Limb (tissue), 2 donors: ENCODE measurements around the gene ACLY.
A peak's percentile ranks its signal among the peaks of the same experiment; 100 is the strongest.
"Not testable (repeated sequence)": the region's sequence is repeated elsewhere in the genome, so short reads cannot be mapped to it uniquely, and the experiment has no call there.

Source experiments
- DNase-seq, 2 donors: peaks; one replicate each; pipeline ENCODE4 v3.0.0-alpha.2; 2016; ENCODE audit errors: extremely low spot score in 2 of 2

ACLY gene

DNA sequence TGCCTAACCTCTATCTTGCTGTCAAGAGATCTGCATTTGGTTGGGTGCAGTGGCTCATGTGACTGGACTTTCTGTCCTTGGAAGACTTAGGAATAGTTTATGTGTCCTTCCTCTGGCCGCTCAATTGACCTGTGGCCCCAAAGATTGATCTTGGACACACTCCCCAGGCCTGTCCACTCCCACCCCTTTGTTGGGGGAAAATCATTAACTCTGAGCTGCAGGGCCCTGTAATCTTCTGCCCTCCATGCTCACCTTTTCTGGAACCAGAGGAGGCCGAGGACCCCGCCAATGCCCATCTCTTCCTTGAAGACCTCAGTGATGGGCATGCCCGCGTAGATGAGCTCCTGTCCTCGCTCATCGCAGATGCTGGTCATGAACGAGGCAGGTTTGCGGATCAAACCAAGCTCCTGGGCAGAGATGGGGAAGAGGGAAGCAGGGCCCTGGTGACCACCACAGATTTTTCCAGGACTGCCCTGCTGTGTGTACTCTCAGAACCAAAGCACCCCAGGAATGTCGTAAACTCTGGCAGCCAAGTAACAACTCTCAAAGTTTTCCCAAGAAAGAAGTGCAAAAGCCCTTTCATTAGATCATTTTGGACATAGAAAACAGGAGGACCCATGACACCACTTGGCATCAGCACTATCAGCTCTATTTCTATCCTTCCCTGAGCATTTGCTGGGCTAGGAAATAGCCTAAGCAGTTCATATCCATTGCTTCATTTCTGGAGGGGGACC is 45.0 kb downstream of the ACLY start:
- DNase-seq, result no peak

DNA sequence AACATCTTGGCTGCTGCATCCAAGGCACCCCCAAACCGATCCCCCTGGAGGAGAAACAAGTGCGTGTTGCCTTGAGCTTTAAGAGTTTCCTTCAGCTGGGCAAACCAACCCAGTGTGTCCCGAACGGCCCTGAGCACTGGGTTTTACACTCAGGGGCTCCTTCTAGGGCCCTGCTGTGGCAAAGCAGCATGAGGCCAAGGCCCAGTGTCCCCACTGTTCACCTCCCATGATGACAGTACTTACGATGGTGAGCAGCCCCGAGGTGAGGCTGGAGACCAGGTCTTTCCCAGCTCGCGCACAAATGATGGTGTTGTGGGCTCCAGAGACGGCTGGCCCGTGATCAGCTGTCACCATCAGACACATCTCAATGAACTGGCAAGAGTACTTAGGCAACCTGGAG is 47.0 kb downstream of the ACLY start:
- DNase-seq, result no peak

DNA sequence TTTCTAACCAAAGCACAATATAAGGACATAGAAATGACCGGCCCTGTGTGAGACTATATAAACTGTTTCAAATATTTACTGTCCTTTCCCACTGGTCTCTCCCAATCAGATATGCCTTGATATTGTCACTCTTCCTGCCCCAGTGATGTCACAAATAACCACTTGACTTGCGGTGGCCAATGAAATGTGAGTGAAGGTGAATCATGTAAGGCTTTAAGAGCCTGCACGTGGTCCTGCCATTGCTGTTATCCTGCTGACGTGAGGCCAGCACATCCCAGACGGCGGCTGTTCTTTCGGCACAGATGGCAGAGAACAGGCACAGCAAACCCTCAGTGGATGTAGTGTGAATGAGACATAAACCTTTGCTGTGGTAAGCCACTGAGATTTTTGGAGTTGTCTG is 48.1 kb downstream of the ACLY start:
- no peak for DNase-seq

DNA sequence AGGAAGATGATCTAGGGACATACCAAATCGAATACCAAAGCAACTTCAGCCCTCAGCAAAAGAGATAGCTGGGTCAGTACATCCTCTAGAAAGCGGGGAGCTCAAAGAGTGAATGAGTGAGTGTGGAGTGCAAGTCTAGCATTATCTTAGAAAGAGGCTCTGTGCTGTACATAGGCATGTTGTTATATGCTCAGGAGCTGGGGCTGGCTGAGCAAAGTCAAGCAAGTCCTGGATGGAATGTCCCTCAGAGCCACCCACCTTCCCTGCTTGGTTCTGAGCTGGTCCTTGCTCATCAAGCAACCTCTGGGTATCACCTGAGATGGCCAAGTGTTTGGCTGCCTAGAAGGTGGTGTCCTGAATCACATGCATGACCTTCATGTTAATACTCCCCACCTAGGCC is 48.7 kb downstream of the ACLY start:
- DNase-seq, result no peak

DNA sequence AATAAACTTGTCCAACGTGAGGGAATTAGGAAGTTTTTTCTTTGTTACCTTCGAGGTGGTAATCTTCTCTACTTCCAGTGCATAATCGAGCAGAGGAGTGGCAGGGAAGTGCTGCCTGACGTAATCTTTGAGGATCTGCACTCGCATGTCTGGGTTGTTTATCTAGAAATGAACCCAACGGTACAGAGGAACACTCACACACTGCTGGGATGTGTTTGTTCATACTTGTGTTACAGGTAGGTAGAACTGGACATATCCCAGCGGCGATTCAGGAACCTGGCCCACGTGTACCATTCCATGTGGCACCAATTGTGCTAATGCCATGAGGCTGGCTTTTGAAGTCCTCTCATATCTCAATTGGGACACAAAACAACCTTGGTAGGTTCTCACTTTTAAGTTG is 49.3 kb downstream of the ACLY start:
- DNase-seq, result no peak

DNA sequence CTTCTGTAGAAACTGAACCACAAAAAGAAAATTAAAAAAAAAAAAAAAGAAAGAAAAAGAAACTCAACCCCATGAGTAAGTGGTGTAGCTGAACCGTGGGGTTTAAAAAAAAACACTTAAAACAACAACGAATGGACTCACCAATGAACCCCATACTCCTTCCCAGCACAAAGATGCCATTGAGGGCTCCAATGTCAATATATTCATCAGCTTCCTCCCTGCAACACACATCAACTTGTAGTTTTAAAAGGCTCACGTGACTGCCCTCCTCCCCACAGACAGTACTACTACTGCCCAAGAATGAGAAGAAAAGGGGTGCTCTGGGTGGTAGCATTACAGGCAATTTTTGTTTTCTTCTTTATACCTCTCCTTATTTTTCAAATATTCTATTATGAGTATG is 50.2 kb downstream of the ACLY start:
- no peak for DNase-seq

DNA sequence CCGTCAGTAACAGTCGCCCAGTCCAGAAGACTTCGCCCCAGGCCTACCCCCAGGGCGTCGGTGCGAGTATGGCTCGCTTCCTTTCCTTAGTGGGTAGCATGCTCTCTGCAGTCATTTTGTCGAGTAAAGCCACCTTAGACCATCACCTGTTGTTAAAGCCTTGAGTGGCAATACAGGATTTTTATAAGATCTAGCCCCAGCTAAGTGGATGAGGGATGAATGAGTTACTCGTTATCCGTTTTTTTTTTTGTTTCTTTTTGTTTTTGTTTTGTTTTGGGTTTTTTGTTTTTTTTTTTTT is 53.2 kb downstream of the ACLY start:
- no peak for DNase-seq

DNA sequence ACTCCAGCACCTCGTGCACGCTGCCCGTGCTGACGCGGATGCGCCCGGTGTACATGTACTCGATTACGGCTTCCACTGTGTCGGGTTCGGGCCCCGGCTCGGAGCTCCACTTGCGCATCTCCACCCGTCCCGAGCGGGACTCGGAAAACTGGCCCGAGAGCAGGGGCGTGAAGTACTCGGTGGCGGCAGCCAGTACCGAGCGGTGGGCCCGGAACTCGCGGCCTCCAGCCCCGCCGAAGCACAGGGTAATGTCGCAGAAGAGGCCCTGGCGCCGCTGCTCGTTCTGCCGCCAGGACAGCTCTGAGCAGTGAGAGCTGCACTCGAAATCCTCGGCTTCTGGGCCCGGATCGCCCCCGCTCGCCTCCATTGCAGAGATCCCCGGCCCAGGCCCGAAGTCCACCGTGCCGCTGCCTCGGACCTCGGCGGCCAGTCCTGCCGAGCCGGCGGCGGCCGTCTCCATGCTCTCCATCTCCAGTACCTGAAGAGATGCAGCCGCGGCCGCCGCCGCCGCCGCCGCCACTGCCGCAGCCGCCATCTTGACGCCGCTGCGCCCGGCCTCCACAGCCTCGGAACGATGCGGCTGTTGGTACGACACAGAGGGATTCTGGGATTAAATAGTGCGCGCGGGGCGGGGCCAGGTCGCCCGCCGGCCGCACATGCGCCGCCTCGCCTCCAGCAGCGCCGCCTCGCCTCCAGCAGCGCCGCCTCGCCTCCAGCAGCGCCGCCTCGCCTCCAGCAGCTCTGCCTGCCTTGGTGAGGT is 53.7 kb downstream of the ACLY start, which contains the start of gene KLHL11:
Gene KLHL11, minus strand, starts transcription at position 588 of the 760 bp plus-strand sequence. Its CDS starts 53 bp downstream, at position 535.
- peak; percentile 91 to 93 for DNase-seq

DNA sequence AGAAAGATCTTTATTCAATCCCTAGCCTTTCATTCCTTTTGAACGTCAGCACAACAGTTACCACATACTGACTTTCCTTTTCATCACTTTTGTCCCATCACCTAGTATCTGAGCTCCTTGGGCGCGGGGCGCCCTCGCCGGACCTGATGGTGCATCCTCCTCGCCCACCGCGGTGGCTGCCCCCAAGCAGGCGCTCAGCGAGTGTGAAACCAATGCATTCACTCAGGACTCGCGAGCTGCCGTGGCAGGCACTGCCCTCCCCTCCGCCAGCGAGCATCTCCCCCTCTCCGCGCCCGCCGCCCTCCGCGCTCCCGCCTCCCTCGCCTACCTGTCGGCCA is 54.3 kb downstream of the ACLY start:
- no peak for DNase-seq

DNA sequence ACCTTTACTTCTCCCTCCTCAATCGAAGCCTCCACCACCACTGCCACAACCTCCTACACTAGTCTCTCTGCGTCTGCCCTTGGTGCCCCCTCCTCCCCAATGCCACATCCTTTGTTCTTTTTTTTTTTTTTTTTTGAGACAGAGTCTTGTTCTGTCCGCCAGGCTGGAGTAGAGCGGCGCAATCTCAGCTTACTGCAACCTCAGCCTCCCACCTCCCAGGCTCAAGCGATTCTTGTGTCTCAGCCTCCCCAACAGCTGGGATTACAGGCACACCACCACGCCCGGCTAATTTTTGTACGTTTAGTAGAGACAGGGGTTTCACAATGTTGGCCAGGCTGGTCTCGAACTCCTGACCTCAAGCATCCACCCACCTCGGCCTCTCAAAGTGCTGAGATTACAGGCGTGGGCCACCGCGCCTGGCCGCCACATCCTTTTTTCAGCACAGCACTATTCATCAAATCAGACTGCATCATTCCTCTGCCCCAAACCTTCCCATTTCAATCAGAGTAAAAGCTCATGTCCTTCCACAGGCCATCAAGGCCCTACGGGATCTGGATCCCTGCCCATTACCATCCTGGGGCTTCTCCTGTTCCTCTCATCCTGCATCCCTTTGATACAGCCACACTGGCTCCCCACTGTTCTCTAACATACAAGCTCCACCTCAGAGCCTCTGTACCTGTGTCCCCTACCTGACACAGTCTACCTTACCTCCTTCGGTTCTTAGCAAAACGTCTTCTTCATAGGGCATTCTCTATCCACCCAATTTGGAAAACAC is 55.5 kb downstream of the ACLY start:
- DNase-seq, result no peak

DNA sequence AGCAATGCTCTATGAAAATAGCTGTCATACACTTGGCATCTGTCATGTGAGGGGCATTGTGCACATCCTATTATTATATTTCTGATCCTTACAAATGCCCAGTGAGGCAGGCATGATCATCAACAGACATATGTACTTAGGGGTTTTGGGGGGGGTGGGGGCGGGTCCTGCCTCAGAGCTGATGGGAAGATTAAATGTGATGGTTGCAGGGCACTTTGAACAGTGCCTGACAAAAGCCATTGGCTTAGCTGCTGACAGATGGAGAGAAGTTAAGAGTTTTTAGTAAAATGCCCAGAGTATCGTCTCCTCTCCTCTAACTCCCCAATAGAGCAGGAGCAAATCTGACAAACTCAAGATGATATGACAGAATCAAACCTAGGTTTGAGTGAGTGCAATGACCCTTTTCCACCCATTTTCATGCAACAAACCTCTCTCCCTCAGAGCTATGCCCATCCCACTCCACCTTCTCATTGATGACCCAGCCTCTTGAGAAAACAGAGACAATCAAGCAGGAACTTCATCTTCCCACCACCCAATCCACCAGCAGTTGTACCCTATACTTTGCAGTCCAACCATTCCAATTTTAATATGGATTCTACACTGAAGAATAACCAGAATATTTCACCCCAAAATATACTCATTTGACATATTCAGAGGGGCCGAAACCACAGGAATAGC is 58.4 kb downstream of the ACLY start:
- DNase-seq, result no peak

DNA sequence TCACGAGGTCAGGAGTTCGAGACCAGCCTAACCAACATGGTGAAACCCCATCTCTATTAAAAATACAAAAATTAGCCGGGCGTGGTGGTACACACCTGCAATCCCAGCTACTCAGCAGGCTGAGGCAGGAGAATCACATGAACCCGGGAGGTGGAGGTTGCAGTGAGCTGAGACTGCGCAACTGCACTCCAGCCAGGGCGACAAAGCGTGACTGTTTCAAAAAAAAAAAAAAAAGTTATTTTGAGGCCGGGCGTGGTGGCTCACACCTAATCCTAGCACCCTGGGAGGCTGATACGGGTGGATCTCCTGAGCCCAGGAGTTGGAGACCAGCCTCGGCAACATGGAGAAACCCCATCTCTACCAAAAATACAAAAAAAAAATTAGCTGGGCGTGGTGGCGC is 67.4 kb downstream of the ACLY start:
- not testable (repeated sequence) for DNase-seq

DNA sequence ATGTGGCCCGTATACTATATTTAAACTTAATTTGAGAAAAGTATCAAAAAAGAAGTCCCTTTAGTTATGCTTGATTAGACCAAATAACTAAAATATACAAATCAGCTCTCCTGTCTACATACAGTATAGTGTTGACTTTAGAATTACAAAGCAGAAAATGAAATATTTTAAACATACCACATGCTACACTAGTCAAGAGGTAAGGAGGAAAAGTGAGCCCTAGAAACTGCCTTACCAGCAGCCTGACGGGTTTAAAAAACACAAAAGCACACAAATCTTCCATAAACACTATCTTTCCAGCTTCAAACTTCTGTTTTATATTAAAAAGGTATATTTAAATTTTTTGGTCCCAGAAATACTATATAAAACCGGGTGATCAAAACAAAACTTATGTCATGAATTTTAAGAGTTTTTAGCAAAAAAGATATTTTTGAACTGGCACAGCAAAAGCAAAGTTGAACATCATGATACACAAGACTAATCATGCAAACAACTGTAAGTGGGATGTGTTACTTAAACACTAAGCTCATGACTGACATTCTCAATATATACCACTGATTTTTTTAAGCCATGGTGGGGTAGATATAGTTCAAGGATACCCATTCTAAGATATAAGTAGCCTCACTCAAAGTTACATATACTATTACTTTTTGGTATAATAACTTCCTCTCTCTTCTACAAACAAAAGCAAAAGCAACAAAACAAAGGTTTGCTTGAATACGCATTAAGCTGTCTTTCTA is 69.3 kb downstream of the ACLY start:
- DNase-seq, result no peak

DNA sequence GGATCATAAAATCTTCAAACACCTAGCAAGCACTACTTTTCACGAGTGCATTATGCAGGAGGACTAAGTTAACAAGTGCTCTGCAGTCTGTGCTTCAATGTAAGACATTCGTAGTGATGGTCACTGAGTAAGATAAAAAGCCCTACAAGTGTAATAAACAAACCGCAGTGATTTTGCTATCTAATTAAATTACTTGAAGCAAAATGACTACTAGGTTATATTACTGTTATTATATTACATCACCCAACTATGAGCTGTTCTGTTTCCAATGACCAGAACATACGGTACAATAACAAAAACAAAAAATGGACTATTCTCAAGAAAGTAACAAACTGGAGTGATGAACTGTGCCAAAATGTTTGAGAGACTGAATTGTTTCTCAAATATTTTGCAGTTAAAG is 70.0 kb downstream of the ACLY start:
- no peak for DNase-seq

DNA sequence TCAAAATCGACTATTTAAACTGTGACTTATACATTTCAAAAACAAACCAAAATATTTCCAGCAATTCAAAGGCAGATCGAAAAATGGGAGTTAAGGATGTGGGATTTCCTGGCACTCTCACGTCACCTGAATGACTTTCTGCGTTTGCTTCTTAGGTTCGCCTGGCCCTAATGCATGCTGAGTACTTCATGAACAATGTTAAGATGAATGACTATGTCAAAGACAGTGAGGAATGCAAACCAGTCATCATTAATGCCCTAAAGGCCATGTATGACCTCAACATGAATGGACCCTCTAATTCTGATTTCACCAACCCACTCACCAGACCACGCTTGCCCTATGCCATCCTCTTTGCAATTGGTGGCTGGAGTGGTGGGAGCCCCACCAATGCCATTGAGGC is 73.8 kb downstream of the ACLY start:
- DNase-seq, result no peak

DNA sequence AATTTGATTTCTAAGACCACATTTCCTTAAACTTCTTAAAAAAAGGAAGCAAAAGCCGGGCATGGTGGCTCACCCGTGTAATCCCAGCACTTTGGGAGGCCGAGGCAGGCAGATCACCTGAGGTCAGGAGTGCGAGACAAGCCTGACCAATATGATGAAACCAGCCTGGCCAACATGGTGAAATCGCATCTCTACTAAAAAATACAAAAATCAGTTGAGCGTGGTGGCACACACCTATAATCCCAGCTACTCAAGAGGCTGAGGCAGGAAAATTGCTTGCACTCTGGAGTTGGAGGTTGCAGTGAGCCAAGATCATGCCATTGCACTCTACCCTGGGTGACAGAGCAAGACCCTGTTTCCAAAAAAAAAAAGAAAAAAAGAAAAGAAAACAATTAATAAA is 78.0 kb downstream of the ACLY start:
- DNase-seq, result not testable (repeated sequence)

DNA sequence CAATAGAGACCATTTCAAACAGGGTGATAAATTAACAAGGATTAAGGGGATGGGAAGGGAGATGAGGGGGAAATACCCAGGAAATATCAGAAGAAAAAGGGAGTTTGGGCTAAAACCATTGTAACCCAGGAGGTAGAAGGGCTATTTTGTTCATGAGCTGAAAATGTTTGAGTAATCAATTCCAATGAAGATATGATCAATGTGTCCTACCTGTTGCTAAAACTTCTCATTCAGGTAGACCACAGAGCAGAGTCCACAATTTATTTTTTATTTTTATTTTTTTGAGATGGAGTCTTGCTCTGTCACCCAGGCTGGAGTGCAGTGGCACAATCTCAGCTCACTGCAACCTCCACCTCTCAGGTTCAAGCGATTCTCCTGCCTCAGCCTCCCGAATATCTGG is 79.3 kb downstream of the ACLY start:
- DNase-seq, result not testable (repeated sequence)

DNA sequence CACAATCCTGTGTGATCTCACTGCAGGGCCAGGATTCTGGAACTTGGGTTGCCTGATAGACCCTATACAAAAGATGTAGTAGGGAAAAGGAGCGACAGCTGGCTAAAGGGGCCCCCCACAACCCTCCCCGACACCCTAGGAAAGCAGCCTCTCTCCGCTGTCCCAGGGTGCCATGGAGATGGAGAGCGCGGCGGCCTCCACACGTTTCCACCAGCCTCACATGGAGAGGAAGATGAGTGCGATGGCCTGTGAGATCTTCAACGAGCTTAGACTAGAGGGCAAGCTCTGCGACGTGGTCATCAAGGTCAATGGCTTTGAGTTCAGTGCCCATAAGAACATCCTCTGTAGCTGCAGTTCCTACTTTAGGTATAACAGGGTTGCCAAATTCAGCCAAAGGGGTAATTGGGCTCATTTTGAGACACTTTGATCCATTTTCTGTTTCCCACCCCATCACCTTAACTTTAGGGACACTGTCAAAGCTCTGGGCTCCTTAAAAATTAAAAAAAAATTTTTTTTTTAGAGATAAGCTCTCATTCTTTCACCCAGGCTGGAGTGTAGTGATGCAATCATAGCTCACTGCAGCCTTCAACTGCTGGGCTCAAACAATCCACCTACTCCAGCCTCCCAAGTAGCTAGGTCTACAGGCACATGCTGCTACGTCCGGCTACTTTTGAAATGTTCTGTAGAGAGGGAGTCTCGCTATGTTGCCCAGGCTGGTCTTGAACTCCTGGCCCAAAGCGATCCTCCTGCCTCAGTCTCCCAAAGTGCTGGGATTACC is 80.8 kb downstream of the ACLY start, which contains the start of gene KLHL10:
Gene KLHL10, plus strand, starts transcription at position 65 of the 778 bp plus-strand sequence. Its CDS starts 108 bp downstream, at position 173.
- no peak for DNase-seq

DNA sequence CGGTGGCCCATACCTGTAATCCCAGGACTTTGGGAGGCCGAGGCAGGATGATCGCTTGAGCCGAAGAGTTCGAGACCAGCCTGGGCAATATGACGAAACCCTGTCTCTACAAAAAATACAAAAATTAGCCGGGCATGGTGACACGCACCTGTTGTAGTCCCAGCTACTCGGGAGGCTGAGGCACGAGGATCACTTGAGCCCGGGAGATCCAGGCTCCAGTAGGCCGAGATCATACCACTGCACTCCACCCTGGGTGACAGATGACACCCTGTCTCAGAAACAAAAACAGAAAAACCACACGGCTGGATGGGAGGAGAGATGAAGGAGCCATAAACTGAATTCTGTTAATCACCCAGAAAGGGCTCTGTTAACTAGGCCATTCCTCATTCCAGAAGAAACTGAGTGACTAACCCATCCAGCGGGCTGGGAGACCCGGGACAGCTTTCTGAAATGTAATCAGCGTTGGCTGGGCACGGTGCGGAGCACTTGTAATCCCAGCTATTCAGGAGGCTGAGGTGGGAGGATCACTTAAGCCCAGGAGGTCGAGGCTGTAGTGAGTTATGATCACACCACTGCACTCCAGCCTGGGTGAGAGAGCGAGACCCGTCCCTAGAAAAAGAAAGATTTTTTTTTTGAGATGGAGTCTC is 82.1 kb downstream of the ACLY start:
- no peak for DNase-seq
